NCI-H82 (cell line): ENCODE results near the gene LPP.

Experiments
- DNase-seq: peaks from one replicate; lab custom pipeline; 2025; lab: John Stamatoyannopoulos, UW

The LPP gene

DNA sequence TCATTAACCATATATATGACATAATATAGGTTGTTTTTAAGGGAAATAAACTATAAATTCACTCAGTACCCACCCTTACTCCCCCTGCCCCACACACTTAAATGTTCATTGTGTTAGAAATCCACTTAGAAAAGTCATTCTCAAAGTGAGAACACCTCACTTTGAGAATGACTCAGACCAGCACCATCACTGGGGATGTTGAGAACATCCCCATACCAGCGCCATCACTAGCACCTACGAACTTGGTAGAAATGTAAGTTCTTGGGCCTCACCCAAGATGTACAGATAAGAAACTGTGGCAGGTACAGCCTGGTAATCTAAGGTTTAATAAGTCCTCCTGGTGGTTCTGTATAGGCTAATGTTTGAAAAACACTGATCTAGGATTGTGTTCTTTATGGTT is 362.6 kb downstream of the LPP start:
- no peak for DNase-seq

DNA sequence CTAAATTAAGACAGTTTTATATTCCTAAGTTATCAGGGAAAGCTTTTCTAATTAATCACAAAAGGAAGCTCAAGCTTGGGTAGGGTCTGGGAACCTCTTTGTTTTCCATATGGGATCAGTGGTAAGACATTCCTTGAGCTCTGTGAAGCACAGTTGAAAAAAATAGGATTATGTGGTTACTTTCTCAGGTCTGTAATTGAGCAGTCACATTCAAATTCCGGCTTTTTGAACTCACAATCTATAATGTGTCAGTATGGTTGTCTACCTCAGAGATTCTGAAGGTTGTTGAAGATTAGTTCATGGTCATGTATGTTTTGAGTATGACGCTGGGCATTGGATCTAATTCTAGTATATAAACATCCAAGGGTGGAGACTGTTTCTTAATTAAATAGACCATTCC is 364.5 kb downstream of the LPP start:
- no peak for DNase-seq

DNA sequence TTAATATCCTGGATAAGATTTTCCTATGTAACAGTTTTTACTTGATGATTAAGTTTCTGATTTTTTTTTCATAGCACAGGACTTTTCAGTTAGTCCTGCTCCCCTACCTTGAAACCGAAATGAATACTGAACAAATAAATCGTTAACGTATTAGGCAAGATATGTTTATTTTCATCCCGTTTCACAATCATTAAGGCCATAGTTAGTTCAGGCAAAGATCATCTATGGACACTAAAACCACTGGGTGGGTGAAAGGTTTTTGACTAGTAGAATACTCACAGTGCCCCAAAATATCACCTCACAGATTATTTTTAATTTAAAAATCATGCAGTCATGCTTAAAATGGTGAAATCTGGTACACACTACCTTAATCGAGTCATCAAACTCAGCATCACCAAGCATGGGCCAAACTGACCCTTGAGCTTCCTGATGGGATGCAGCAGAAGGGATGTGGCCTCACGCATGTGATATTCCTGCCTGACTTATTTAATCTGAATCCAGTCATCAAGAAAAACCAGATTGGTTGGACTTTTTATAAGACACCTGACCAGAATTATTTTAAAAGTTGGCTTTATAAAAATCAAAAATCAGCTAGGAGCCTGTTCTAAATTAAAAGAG is 365.0 kb downstream of the LPP start:
- no peak for DNase-seq

DNA sequence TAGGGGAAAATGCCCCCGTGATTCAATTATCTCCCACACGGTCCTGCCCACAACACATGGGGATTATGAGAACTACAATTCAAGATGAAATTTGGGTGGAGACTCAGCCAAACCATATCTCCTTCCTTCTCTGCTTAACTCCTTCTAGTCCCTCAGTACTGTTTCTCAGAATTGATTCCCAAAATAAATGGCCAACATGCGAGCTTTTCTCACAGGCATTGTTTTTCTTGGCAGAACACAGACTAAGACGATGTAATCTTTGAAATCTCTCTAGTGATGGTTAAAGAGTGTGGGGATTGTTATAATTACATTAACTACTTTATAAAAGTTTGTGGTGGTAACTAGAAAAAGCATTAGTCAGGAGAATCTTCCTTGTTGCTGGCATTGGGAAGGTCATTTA is 366.5 kb downstream of the LPP start:
- no peak for DNase-seq

DNA sequence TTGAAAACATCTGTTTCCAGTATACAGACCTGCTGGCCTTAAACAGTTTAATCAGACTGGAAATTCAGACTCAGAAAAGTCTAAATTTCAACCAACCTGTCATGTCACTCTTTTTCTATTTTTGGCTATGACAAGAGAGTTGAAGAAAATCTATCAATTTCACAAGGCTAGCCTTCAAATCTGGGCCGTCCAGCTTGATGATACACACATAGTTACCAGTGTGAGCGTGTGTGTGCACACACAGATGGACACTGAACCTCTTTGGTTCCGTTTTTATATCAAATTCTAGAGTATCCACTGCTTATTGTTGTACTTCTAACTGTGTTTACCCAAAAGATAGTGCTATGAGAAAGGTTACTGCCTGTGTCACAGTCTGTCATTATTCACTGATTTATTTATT is 368.2 kb downstream of the LPP start:
- DNase-seq: no peak

DNA sequence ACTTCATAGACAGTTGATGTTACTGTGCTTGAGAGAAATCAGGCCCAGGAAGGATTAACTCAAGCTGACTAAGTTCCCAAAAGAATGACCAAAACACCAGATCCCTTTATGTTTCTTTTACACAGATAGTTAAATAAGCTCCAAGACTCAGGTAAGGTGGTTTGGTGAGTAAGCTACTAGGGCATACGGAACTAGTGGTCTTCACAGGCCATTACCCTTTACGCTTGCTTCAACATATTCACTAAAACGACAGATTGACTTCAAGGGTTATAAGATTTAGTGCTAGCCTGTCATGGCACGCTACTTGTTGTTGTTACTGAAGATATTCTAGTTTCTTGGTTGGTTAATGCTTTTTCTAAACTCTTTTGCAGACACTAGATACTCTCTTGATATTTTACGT is 369.3 kb downstream of the LPP start:
- no peak for DNase-seq

DNA sequence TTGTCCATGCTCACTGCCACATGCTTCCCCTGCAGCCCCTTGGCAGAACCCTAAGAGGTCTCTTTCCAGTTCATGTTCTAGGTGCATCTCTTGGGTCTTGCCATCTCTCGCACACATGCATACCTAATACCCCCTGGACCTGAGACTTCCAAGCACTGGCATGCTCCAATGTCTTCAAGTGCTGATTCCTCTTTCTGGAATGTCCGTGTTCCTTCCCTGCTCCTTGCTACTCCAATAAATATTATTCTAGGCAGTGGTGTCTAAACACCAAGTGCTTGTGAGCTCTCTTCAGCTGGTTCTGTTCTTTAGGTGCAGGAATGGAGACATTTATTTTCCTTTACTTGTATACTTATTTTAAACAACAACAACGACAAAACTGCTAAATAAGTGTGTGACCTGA is 370.1 kb downstream of the LPP start:
- DNase-seq: no peak

DNA sequence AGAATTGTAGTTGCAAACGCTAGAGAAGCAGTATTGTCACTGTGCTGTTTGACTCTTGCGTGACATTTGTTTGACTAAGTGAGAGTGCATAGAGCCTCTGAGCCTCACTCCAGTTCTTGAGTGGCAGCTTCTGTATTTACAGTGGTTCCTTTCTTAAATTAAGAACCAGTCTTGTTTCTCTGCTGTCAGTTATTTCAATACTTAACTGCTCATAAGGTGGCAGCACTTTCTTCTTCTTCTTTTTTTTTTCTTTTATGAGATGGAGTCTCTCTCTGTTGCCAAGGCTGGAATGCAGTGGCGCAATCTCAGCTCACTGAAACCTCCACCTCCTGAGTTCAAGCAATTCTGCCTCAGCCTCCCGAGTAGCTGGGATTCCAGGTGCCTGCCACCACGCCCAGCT is 372.1 kb downstream of the LPP start:
- DNase-seq: no peak

DNA sequence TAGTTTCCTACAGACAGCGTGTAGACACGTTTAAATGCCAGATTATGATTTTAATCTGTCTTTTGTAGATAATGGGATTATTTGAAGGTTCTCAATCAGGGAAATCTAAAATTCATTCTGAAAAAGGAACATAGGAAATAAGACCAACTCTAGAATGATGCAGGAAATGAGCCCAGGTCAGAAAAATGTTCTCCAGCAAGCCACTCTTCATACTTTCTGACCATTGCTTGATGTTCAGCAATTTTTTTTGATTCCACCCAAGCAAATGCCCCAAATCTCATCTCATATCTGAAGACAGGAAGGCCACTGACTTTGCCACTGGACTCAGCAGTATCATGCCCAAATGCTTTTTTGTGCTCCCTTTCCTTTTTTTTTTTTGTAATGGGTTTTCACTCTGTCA is 373.4 kb downstream of the LPP start:
- no peak for DNase-seq

DNA sequence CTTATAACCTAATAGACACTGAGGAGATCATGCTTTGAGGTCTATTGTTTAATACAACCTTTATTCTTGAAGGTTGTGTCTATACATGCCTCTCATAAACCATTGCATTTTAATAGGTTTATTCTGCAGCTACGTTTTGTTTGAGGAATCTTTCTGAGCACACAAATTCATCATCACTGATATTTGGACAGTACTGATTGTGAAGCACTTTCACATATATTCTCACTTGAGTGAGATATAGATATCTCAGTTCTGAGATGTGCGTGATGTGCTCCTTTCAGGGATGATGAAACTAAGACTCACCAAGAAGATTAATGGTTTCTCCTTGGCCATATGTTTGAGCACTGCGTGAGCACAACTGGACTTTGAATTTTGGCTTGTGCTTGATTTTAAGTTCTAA is 374.4 kb downstream of the LPP start:
- no peak for DNase-seq

DNA sequence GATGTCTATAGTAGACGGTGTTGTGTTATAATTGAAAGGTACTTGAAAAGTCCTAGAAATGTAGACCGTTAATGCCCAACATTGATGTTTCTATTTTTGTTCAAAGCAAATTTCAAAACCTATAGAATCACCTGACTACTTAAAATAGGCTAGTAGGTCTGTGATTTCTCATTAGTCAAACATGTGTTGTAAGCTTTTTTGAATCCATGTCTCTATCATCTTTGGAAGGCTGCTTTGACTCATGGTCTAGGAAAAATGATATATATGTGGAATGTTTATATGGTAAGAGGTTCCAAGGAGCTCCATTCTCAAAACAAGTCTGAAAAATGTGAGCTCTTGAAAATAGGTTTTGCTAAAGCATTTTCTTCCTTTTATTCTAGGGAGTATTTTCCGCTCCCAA is 375.3 kb downstream of the LPP start:
- no peak for DNase-seq

DNA sequence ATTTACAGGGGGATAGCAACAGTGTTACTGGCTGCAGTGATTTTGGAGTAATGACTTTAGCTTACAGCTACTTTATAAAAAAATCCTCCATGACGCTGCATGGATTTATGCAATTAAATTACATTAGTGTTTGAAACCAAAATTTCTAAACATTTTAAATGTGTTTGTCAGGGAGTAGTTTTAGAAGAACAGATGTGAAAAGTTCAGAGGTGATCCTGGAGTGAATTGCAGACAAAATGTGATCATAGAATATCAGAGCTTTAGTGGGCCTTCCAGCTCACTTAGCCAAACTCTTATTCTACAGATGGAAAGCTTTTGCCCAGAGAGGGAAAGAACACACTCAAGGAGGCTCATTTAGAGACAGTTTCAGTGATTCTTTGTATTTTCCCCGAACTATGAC is 376.3 kb downstream of the LPP start:
- no peak for DNase-seq

DNA sequence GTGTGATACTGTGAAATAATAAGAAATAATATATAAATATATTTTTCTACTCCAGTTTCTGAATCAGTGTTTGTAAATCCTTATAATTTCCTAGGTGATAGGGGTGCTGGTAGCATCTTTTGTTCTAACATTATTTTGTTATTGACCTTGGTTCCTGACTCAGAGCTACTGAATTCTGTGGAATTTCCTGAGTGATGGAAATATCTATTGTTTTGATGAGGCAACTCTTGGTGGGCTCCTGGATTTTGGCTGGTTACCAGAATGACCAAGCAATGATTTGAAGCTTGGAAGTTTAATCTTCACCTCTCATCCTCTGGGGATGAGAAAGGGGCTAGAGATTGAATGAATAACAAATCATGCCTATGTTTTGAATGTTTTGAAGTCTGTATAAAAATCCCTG is 377.3 kb downstream of the LPP start:
- DNase-seq: no peak

DNA sequence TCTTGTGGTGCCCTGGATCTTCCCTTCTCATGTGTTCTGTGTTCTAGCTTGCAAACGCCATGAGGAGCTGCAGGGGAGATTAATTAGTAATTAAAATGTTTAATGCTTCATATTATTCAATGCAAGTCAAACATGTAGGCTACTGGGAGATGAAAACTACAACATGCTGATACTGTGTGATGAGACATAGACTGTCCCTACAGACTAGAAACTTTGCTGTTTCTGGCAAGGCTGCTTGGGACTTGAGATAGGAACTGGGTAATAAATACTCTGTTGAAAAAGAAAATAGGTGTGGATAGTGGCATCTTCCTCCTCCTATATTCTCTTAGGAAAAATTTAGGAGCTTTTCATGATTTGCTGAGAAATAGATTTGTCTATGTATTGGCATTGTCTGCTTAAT is 379.2 kb downstream of the LPP start:
- no peak for DNase-seq

DNA sequence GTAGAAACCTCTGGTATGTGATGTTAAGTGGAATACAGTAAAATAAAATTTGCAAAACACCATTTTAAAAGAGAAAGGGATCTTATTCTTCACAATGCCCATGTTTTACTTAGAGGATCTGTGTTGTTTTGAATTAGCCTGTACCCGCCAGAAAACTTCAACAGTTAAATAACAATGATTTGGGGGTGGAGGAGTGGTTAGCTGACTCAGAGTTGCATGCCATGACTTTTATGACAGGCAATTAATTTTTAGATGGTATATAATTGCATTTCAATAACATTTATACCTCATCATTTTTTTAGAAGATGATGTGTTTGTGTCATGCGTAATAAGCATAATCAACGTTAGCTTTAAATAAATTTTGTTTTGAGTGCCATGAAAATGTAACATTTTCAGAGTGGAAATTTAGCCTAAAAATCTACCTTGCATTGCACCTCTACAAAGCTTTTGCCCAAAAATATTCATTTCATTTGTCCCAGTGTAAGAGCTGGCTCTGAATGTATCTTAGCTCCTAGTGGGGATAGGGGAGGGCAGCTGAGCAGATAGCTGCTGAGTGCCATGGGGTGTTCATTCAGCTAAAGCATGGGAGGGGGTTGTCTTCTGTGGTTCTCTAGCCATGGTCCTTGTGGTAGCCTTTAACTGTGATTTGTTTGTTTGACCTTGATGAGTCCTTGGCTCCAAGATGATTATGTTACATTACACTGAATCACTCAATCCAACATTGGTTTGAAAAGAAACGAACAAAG is 379.8 kb downstream of the LPP start:
- no peak for DNase-seq

DNA sequence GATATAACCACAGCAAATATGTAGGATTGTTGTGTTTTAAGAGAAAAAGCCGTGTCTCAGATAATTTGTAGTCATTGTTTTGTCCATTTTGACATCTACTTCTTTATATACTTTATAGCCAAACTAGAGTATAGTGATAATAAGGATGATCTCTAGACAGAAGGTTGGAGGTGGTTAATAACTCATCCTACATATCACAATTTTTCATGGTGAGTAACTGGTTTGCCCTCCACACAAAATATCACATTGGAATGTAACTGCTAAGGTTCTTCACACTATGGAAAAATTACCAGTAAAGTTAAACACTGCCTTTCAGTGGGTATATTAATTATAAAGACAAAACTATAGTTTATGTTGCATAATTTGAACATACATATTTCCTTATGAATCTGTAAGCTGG is 380.7 kb downstream of the LPP start:
- DNase-seq: no peak

DNA sequence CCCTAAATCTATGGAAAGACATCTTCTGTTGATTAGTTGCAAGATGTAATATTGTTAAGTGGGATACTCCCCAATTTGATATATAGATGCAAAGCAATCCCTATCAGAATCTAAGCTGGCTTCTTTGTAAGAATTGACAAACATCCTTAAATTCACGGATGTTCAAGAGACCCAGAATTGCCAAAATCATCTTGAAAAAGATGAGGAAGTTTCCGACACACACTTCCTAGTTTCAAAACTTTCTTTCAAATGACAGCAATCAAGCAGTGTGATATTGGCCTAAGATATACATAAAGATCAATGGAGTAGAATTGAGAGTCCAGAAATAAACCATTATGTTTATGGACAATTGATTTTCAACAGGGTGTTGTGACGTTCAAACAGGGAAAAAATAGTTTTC is 383.6 kb downstream of the LPP start:
- no peak for DNase-seq

DNA sequence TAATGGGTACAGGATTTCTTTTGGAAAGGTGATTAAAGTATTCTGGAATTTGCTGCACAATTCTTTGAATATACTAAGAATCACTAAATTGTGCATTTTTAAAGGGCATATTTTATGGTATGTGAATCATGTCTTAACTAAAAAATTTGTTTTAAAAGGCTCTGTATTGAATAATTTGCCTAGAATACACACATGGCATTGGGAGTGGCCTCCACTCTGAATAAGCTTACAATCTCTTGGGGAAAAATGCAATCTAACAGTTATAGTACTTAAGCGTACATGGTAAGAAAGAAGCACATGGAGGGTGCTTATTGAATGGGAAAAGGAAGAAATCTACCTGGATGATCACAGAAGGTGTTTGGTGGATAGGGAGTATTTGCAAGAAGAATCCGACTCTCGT is 385.1 kb downstream of the LPP start:
- DNase-seq: no peak

DNA sequence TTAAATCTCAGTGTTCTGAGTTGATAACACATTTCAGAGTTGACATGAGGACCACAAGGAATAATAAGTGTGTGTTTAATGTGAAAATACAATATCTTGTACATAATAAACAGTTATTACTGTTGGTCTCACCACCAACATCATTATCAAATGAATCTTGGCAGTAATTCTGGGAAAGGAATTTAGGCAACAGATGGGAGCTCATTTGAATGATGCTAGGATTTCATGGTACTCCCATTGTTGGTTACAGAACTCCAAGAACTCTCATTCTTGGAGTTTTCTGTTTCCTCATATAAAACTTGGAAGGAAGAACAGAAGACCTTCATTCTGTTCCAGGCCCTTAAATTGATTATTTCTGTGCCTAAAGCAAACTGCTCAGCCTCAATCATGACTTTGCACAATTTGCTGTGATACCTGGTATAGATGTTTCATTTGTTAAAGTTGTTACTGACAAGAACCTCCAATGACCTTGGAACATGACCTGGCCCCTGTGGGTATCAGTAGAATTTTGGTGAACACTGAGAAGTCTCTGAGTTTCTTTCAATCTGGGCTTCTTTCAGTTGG is 385.8 kb downstream of the LPP start:
- no peak for DNase-seq

DNA sequence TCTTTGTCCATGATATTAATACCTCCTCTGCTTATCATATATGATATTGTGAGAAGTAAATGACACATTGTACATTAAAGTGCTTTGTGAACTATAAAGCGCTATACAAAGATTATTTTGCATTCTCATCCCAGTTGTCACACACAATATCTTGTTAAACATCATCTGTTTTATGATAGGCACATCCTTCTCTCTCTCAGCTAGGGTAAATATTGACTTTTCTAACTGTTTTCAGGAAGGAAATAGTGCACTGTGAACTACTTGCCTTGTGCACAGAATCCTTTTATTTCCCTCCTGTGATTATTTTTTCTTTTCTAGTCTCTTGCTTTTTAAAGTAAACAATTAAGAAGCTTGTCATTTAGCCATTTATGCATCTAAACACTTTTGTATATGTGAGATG is 388.2 kb downstream of the LPP start:
- no peak for DNase-seq

DNA sequence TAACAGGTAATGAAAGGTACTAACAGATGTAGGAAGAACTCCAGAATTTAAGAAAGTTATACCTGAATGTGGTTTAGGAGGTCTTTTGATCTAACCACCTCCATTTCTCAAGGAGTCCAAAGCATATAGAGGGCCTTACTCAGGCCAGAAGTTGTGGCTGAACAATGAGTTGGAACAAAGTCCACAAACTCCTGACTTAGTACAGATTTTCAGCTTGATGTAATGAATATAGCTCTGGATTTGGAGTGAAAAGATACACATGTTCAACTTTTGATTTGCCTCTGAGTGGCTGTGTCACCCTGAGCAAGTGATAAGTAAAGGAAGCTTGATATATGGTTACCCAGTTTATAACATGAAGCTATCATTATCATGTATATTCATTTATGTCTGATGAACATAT is 390.1 kb downstream of the LPP start:
- no peak for DNase-seq

DNA sequence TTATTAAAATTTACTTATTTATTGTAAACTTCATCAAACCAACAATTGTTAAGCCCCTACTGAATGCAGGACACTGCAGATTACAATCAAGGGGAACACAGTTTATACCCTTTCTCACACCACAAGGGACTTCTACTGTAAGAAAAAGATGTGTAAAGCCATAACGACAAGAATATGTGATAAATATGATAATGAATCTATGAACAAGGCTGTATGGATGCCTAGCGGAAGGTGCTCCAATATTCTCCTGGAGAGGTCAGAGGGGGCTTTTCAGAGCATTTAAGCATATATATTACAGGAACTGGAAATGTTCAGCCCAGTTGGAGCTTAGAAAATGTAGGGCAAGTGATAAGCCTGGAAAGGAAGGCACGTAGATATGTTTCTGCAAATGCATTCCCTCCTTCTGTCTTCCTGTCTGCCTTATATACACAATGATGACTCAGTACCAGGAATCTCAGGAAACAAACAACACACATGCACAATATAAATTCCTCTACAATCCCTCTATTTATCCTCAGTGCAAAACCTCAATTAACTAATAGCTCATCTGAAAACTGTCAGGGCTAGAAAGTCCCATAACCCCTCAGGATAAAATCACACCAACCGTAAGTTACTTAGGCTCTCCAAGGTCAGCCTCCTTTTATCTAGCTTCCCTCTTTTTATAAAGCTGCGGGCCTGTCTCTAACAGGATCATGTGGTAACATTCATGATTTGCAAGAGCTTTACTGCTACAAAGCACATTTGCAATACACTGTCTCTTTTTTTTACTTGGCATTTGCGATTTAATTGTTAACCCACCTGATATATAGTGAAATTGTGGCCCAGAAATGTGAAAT is 393.1 kb downstream of the LPP start:
- no peak for DNase-seq

DNA sequence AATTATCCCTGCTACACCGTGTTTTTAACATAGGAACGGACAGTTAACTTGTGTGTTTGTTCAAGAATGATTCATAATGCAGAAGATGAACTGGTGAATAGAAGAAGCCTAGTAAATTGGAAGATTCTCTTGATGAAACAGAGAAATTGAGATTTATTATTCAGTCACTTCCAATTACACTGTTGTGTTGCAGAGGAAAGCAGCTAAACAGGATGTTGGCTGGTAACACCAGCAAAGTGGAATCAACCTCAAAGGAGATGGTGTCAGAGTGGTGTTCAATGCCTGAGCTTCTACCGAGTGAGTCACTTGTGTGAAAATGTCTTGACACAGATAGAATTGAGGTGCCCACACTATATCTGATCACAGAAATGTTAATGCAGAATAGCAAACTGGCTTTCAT is 399.6 kb downstream of the LPP start:
- DNase-seq: no peak
